ENCODE data around the gene BTBD9. TPM values are rescaled to one million over a fixed set of nuclear protein-coding genes. Genes with fewer than 3 reads are reported as not detected.

Gene BTBD9
- total RNA-seq, 1 donor from 2014 or later = 14.9 TPM

- ATAC-seq (ENCODE audit: poor library complexity) (no peak), DNase-seq (no peak)
- intact Hi-C loops (cut with DNase I) = no loop called here
Observed at GRCh38 chr6:38159596-38159995, 480.1 kb downstream of the BTBD9 start.

GRCh38 chr6:38158762-38159350, 480.9 kb downstream of the BTBD9 start:
- intact Hi-C loops (cut with DNase I) = no loop called here
- ATAC-seq (ENCODE audit: poor library complexity) (no peak), DNase-seq (no peak)

DNA sequence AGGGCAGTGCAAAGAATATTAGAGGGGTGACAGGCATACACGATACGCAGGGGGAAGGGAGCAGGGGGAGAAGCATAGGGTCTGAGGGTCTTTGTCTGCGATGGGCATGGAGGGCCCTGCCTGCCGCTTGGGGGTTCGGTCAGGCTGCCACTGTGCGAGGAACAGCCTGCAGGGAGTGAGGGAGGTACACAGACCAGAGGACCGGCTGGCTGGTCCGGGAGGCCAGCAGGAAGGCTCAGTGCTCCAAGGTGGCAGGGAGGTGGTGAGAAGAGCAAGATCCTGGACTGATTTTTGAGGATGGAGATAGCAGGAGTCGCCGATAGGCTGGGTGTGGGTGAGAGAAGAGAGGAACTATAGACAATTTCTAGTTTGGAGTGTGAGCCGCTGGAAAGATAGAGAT, 481.8 kb downstream of the BTBD9 start:
- ATAC-seq (ENCODE audit: poor library complexity) (no peak), DNase-seq (no peak)
- intact Hi-C loops (cut with DNase I) = no loop called here

DNA sequence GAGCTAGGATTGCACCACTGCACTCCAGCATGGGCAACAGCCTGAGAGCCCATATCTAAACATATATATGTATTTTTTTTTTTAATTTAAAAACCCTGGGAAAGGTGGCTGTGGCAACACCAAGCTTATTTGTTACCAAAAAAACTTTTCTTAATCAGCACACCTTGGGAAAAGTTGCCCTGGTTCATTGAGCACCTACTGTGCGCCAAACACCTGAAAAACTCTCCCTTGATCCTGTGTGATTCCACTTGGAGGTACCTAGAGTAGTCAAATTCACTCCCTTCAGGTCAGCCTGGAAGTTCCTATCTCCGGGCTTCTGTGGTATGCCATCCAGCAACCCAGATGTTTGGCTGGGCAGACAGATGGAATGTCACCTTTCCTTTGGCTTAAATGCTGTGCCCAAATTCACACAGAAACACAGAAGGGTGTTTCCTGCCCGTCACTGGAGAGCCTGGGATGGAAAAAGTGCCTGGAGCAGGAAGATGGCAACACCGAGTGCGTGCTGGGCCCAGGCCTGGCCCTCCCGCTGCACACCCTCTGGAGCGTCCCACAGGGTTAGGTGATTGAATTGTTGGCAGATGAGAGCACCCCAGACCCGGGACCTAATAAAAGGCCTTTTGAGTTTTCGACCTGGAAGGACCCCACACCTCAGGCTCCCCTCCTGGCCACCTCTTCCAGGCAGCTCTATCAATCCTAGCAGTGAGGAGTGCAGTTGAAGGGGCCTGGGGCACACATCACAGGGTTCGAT, 482.7 kb downstream of the BTBD9 start:
- intact Hi-C loops (cut with DNase I) = no loop called here
- no peak for DNase-seq
- ATAC-seq (ENCODE audit: poor library complexity) = no peak

DNA sequence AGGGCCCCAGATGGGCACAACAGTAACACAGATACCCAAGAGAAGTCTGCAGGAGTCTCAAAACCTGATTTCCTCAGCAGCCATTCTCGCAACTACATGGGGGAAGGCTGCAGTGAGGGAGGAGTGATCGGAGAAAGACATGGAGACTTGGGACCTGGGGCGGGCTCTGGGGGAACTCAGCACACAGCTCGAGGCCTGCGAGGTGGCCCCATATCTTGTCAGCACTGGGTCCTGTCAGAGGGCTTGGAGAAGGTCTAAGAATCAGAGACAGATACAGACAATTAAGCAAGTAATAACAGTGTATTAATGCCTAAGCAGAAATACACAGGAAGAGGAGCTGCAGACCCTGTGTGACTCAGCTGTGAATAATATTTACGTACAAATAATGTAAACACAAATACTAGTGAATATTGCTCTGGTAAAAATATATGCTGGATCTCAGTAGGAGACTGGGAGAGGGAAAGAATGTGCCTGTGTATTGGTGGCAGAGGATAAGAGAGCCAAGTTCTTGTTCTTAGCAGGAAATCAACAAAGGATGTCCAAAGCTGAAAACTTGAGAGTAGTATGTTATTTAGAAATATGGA, 484.0 kb downstream of the BTBD9 start:
- DNase-seq = no peak
- ATAC-seq (ENCODE audit: poor library complexity) = no peak
- intact Hi-C loops (cut with DNase I) = no loop called here

DNA sequence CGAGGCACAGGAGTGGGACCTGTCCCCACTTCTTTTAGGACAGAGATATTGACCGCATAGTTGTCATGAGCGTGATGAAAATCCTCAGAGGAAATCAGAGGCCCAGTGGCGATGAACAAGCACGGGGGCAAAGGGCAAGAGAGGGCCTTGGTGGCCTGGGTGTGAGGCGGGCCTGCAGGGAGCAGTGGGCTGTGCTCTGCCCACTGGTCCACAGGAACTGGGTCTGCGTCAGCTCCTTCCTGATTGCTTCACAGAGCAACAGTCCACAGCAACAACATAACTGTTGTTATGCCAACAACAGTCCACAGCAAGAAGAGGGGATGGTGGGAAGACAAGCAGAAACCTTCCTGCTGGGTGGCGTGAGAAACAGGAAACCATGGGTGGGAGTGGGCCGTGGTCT, 484.6 kb downstream of the BTBD9 start:
- no peak for DNase-seq
- intact Hi-C loops (cut with DNase I) = no loop called here

GRCh38 chr6:38154731-38155130, 485.0 kb downstream of the BTBD9 start:
- intact Hi-C loops (cut with DNase I) = no loop called here
- DNase-seq (no peak), ATAC-seq (ENCODE audit: poor library complexity) (no peak)

More for the DNA sequence above, 484.6 kb downstream of the BTBD9 start:
- peak; percentile 35 for ATAC-seq (ENCODE audit: poor library complexity)

- peak; percentile 12 for ATAC-seq (ENCODE audit: poor library complexity)
- intact Hi-C loops (cut with DNase I) = no loop called here
- no peak for DNase-seq
Observed at GRCh38 chr6:38153798-38154345, 485.9 kb downstream of the BTBD9 start.

DNA sequence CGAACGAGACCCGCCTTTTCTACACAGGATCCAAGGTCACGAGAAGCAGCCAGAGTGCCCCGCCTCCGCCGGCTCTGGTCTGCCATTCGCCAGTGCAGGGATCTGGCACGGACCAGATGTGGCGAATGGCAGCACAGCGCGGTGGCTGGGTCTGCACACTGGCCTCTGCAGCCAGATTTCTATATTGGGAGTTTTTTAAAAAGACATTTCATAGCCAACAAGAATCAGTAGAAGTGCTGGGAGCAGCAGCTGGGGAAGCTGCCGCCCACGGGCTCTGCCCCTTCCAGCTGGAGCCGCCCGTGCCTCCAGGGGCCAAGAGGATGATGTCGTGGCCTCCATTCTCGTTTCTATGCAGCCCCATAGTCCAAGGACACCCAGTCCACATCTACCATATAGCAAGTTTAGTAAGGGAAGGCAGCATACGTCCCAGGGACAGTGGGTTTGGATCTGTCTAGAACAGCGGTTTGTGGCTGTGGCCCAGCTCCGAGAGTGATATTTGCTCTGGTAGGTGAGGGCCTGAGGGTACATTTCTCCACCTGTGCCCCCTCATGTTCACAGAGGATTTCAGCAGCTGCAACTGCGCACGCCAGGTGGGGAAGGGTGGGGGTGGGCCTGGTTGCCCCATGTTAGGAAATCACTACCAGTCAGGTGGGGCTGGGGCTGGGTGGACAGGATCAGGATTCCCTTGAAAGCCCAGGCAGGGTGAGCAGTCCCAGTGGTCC, 486.5 kb downstream of the BTBD9 start:
- intact Hi-C loops (cut with DNase I) = no loop called here
- no peak for DNase-seq
- no peak for ATAC-seq (ENCODE audit: poor library complexity)

DNA sequence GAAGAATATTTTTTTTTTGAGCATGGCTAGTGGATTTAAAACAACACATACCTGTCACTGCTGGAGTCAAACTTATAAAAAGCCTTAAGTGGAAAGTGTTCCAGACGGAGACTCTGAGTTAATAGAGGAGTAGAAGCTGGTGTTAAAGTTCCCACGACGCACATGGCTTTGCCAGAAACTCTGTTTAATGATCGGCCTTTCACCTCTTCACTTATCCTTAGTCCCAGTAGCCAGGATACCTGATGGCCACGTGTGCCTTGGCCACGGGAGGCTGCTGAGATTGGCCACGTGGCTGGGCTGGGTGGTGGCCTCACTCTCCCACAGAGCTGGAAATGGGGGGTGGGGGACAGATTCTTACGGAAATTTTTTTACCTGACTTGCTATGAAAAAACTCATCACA, 487.1 kb downstream of the BTBD9 start:
- intact Hi-C loops (cut with DNase I) = no loop called here
- no peak for ATAC-seq (ENCODE audit: poor library complexity)

DNA sequence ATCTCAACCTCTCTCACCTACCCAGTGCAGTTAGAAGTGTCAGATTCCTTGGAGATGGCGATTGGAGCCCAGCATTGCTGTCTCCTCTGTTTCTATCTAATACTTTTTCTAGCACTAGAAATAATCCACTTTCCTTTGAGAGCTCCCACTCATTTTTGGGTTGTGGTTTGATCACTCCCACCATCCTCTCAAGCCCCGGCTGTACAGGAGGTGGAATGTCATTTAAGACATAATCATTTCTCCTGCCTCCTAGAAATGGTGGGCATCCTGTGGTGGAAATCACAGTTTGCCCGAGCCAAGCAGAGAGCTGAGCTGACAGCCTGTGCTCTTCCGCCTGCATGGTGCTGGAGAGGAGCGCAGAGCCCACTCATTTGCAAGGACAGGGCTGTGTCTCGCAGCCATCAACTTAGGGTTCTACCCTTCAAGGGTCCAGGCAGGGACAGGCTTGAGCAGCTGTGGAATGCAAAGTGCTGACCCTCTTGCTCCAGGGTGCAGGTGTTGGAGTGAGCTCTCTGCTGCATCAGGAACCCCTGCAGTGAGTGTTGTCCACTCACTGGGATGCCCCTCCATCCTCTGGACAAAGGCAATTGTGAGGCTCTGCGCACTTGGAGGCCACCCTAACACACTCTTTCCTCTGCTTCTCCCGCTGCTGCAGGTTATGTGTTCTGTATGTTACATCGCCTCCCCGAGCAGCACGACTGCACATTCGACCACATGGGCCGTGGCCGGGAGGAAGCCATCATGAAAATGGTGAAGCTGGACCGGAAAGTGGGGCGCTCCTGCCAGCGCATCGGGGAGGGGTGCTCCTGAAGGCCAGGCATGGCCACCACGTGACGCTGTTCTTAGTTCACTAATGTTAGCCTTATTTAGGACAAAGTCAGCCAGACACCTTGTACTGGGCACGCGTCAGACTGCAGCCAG, 487.9 kb downstream of the BTBD9 start:
- intact Hi-C loops (cut with DNase I) = no loop called here
- DNase-seq (no peak), ATAC-seq (ENCODE audit: poor library complexity) (no peak)

More for the DNA sequence above, 487.1 kb downstream of the BTBD9 start:
- DNase-seq = no peak

DNA sequence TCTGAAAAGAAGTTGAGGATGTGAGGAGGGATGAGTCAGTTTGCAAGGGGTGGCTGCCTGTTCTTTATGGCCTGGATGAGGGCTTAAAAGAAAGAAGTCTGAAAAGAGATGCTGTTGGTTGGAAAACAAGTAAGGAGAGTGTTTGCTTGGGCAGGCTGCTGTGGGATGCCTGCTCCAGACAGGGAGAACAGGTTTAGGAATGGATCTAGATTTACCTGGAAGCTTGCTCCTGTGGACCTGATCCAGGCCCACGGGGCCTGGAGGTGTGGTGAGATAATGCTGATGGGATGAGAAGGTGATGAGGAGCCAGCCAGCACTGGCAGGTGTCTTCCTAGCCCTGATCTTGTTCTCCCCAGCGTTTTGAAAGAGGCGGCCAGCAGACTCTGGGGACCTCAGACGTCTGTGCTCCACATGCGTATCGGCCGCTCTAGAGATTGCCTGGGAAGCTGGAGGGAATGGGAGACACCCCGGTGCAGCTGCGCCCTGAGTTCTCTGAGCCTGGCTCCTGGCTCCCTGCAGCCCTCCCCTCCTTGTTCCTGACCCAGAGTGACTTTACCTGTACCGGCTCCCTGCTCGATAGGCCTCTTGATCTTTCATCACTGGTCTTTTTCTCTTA, 488.9 kb downstream of the BTBD9 start:
- ATAC-seq (ENCODE audit: poor library complexity) (no peak), DNase-seq (no peak)
- intact Hi-C loops (cut with DNase I) = no loop called here

GRCh38 chr6:38150021-38150420, 489.7 kb downstream of the BTBD9 start:
- ATAC-seq (ENCODE audit: poor library complexity) (no peak), DNase-seq (no peak)
- intact Hi-C loops (cut with DNase I) = no loop called here

DNA sequence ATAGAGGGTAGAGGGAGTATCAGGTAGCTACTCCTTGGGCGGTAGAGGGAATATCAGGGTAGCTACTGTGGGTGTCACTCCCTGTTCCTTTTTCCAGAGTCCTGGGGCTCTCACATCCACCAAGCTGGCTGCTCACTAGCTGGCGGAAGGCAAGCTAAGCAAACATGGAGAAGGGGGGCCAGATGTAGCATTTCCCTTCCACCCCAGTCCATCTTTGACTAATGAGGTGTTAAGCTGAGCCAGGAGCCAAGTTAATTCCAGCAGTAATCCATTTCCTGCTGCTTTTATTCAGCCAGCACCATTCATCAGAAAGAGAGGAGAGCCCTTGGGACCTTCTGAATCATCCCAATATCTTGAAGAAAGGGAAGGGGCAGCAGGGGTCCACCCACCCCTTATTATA, 490.2 kb downstream of the BTBD9 start:
- intact Hi-C loops (cut with DNase I) = no loop called here
- ATAC-seq (ENCODE audit: poor library complexity) (no peak), DNase-seq (no peak)

DNA sequence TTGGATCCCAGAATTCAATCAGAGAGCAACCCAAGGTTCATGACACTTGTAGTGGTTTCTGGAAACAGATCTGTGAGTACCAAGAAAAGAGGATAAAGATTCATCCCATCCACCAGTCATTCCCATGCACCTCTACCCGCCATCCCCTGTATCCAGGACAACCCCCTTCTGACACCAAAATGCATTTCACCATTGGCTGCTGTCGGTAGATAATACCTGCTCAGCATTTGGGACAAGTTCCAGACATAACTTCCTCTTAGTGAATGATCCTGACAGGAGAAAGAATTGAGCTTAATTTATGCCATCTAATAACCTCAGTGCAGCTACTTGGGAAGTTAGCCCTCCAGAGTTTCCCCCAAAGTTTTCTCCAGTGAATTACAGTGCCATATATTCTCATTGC, 491.1 kb downstream of the BTBD9 start:
- intact Hi-C loops (cut with DNase I) = no loop called here
- no peak for ATAC-seq (ENCODE audit: poor library complexity)
- no peak for DNase-seq

- DNase-seq (no peak), ATAC-seq (ENCODE audit: poor library complexity) (no peak)
- intact Hi-C loops (cut with DNase I) = no loop called here
Observed at GRCh38 chr6:38146734-38147027, 493.0 kb downstream of the BTBD9 start.

- DNase-seq (no peak), ATAC-seq (ENCODE audit: poor library complexity) (no peak)
- intact Hi-C loops (cut with DNase I) = no loop called here
Observed at GRCh38 chr6:38146021-38146733, 493.6 kb downstream of the BTBD9 start.

Data from Right ventricle myocardium superior (tissue), 1 donor.